GM12878 (cell line): ENCODE measurements around the gene TCEANC2. TPM values are rescaled to one million over a fixed set of nuclear protein-coding genes. Genes with fewer than 3 reads are reported as not detected.

ENCODE experiments used
- ATAC-seq: fragments of 200-7000 bp; cut with Tn5 transposase; 3 replicates; pipeline ENCODE4 v1.9.1; 2020; ENCODE audit warnings: mild to moderate bottlenecking, moderate library complexity
- BruUV-seq: library from RNA; stranded (reverse); fragments of 400-500 nt; replicated peaks from 2 replicates; lab custom pipeline; 2021; lab: Mats Ljungman, UMichigan
- CTCF ChIA-PET: fragments of 300-600 bp; sonication (Branson Sonifier 250); formaldehyde crosslinking; extraction: SDS; loops from one replicate; lab custom pipeline; 2021; ENCODE audit warnings: inconsistent platforms; lab: Yijun Ruan, JAX
- POLR2A ChIA-PET: fragments of 350-600 bp; formaldehyde crosslinking; extraction: SDS; loops from one replicate; lab custom pipeline; 2021; ENCODE audit warnings: inconsistent platforms; lab: Charles Lee
- RAD21 ChIA-PET: fragments of 300-600 bp; sonication (Branson Sonifier 250); formaldehyde crosslinking; loops from one replicate; lab custom pipeline; 2023; ENCODE audit warnings: antibody characterized with exemption; ENCODE audit not compliant: unreplicated experiment; lab: Charles Lee
- SMC1A ChIA-PET: fragments of 300-600 bp; sonication (Branson Sonifier 250); formaldehyde crosslinking; loops from one replicate; lab custom pipeline; 2023; ENCODE audit not compliant: unreplicated experiment, uncharacterized antibody; lab: Charles Lee
- DNase-seq: peaks from one replicate; pipeline ENCODE4 v3.0.0-alpha.2; 2011; ENCODE audit warnings: low read depth, low spot score
- FAIRE-seq: peaks from 3 replicates; lab custom pipeline; 2011; peaks lifted over from hg19 to GRCh38; lab: Jason Lieb, UNC
- H2AFZ ChIP-seq: 2 replicates; pipeline ENCODE4 v1.6.0; 2011; ENCODE audit warnings: low read depth, low read length, control low read depth; ENCODE audit not compliant: control insufficient read depth
- H3K27ac ChIP-seq: 2 replicates; pipeline ENCODE4 v1.5.1; 2011; ENCODE audit warnings: control low read depth; ENCODE audit not compliant: control insufficient read depth, insufficient read depth
- H3K27me3 ChIP-seq, 2 experiments: replicated peaks in 1 of 2; 2 replicates each; pipeline versions ENCODE4 v1.6.0 to v1.6.1; 2011; ENCODE audit warnings: low read length in 1 of 2; ENCODE audit not compliant: control insufficient read depth in 2 of 2, insufficient read depth in 2 of 2
- H3K36me3 ChIP-seq, 2 experiments: 2 replicates each; pipeline ENCODE4 v1.5.1; 2011; ENCODE audit warnings: low read length in 1 of 2; ENCODE audit not compliant: control insufficient read depth in 2 of 2, insufficient read depth in 2 of 2
- H3K4me1 ChIP-seq: 2 replicates; pipeline ENCODE4 v1.6.1; 2011; ENCODE audit warnings: mild to moderate bottlenecking, low read length, moderate library complexity, mixed read lengths; ENCODE audit not compliant: control insufficient read depth, insufficient read depth
- H3K4me2 ChIP-seq: 2 replicates; pipeline ENCODE4 v1.6.0; 2011; ENCODE audit warnings: control low read depth; ENCODE audit not compliant: control insufficient read depth, insufficient read depth
- H3K4me3 ChIP-seq: fragments of 200-600 bp; sonication (generic); 2 replicates; pipeline ENCODE4 v1.5.1; 2016
- H3K79me2 ChIP-seq: 2 replicates; pipeline ENCODE4 v1.6.0; 2011; ENCODE audit warnings: low read length; ENCODE audit not compliant: control insufficient read depth, insufficient read depth
- H3K9ac ChIP-seq: 2 replicates; pipeline ENCODE4 v1.8.0; 2011; ENCODE audit warnings: low read length, control low read depth, mixed read lengths; ENCODE audit not compliant: control insufficient read depth, insufficient read depth
- H3K9me3 ChIP-seq: replicated peaks from 3 replicates; pipeline ENCODE4 v1.5.1; 2011; ENCODE audit warnings: mild to moderate bottlenecking, low read length; ENCODE audit not compliant: control insufficient read depth, insufficient read depth
- H4K20me1 ChIP-seq: 2 replicates; pipeline ENCODE4 v1.6.0; 2011; ENCODE audit not compliant: control insufficient read depth, insufficient read depth
- PML ChIP-seq: IDR thresholded peaks from 2 replicates; pipeline ENCODE4 v1.6.1; 2012; ENCODE audit warnings: low read length, inconsistent platforms
- ZNF274 ChIP-seq: IDR thresholded peaks from one replicate; pipeline ENCODE4 v1.8.0; 2011; ENCODE audit not compliant: insufficient read length, insufficient read depth
- WGBS: methylation state at CpG from one replicate; pipeline ENCODE4 v1.1.6; 2016; ENCODE audit warnings: low lambda C conversion rate; ENCODE audit not compliant: insufficient replicate concordance, insufficient coverage; ENCODE audit errors: missing lambda C conversion rate; 5-methylcytosine and 5-hydroxymethylcytosine counted together
- in situ Hi-C: fragments of 300-500 bp; cut with MboI; formaldehyde crosslinking; loops from 9 replicates; pipeline ENCODE4 v1.14.3; 2018; ENCODE audit warnings: mixed read lengths
- intact Hi-C: fragments of 100-400 bp; cut with micrococcal nuclease; formaldehyde crosslinking; loops from one replicate; pipeline ENCODE4 v1.14.2; 2022; ENCODE audit not compliant: unreplicated experiment
- polyA plus RNA-seq, 11 experiments: library from polyadenylated mRNA; depleted of rRNA in 4 of 11; unstranded in 6 of 11; stranded (reverse) in 5 of 11; fragments of >200 nt; fragmentation: Nextera tagmentation in 4 of 11; fragmentation: Illumina TruSeq in 1 of 11; extraction: Ambion mirVana in 4 of 11; extraction: Trizol in 1 of 11; gene quantifications; 1 replicate in 1 of 11; 2 replicates in 10 of 11; pipeline versions ENCODE4 v1.2.1 to v1.2.3, GENCODE V29; 2011 to 2016; ENCODE audit warnings: inconsistent platforms in 2 of 11, missing spikeins in 2 of 11, low read depth in 1 of 11
- total RNA-seq, 4 experiments: library from RNA; depleted of rRNA in 3 of 4; stranded (reverse); fragments of >200 nt in 3 of 4; fragmentation: Illumina TruSeq in 1 of 4; extraction: Trizol in 1 of 4; gene quantifications; 2 replicates each; pipeline versions ENCODE4 v1.2.1 to v1.2.3, GENCODE V29; 2013 to 2021
- TF ChIP-seq, protein P1 (sequence below): IDR thresholded peaks from 2 replicates; pipeline ENCODE4 v1.6.1; 2011; ENCODE audit warnings: low read depth, mild to moderate bottlenecking, low read length, moderate library complexity, borderline replicate concordance; ENCODE audit errors: extremely low read depth
- TF ChIP-seq, protein P2 (sequence below): fragments of 450-650 bp; IDR thresholded peaks from 2 replicates; pipeline ENCODE4 v1.6.1; 2018; ENCODE audit warnings: mild to moderate bottlenecking, low read depth, moderate library complexity; ENCODE audit not compliant: partially characterized antibody

Gene TCEANC2
- total and polyA plus RNA-seq, 10 of the 15 experiments (the other 5 are each of a cell fraction or from before 2014, with no cell fraction given): 4.4 to 13.2 (median 6.4) TPM

DNA sequence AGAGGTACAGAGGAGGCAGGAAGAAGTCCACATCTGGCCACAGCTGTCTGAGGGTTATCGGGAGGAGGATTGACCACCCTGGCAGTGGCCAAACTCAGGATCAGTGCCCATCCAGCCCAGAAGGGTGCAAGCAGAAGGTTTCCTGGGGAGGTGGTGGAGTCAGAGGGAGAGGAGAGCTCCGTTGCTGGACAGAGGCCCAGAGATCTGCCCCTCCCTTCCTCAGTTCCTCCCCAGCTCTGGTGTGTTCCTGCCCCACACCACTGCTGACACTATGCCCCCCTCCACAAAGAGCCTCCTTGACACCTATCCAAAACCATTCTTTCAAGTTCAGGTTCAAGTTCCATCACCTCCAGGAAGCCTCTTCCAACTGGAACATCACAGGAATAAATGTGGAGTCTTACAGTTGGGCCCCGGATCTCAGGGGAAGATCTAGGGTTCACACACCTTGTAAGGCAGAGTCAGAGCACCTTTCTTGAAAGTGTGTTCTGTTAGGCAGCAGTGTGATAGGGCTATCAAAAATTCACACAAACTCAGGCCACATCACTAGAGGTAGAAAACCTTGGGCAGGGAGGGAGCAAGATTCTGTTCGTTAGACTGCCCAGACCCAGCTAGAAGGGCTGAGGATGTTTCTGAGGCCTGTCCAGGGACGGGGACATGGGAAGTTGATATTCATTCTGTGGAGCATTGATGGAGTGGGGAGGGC lies 42.8 kb upstream of the TCEANC2 start:
- Histone ChIP-seq H3K27ac (no peak overlapping the region), H3K27me3 (no peaks in the 10 kb centered on the region; a peak in 1 of 4 replicates), H3K4me2 (no peak overlapping the region), H3K9me3 (no peaks in the 10 kb centered on the region), H3K79me2 (no peaks in the 10 kb centered on the region), H3K4me1 (no peaks in the 10 kb centered on the region), H2AFZ (no peak overlapping the region), H4K20me1 (no peaks in the 10 kb centered on the region), H3K36me3 (no peaks in the 10 kb centered on the region), H3K9ac (no peak overlapping the region), H3K4me3 (no peak overlapping the region)
- intact Hi-C loops (no loop called here), in situ Hi-C loops (loop anchor here (5.0 kb wide), 1 partner anchor 48 kb away; no protein-coding TSS in a partner anchor)
- RAD21 ChIA-PET: no interaction called here
- SMC1A ChIA-PET: no interaction called here
- CTCF ChIA-PET: no interaction called here
- TF ChIP-seq PML (no peak), ZNF274 (no peak)
- TF ChIP-seq, protein P1, sequence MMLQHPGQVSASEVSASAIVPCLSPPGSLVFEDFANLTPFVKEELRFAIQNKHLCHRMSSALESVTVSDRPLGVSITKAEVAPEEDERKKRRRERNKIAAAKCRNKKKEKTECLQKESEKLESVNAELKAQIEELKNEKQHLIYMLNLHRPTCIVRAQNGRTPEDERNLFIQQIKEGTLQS: no peak
- TF ChIP-seq, protein P2, sequence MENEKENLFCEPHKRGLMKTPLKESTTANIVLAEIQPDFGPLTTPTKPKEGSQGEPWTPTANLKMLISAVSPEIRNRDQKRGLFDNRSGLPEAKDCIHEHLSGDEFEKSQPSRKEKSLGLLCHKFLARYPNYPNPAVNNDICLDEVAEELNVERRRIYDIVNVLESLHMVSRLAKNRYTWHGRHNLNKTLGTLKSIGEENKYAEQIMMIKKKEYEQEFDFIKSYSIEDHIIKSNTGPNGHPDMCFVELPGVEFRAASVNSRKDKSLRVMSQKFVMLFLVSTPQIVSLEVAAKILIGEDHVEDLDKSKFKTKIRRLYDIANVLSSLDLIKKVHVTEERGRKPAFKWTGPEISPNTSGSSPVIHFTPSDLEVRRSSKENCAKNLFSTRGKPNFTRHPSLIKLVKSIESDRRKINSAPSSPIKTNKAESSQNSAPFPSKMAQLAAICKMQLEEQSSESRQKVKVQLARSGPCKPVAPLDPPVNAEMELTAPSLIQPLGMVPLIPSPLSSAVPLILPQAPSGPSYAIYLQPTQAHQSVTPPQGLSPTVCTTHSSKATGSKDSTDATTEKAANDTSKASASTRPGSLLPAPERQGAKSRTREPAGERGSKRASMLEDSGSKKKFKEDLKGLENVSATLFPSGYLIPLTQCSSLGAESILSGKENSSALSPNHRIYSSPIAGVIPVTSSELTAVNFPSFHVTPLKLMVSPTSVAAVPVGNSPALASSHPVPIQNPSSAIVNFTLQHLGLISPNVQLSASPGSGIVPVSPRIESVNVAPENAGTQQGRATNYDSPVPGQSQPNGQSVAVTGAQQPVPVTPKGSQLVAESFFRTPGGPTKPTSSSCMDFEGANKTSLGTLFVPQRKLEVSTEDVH: no peak
- POLR2A ChIA-PET: no interaction called here
- WGBS: 32% methylated on average over 5 of the region's 5 CpGs
- FAIRE-seq (no peak), DNase-seq (no peak), ATAC-seq (no peak)
- BruUV-seq: no TSS peak
